GM12878 (cell line): ENCODE results near the gene PRKCE.

Experiments
- EZH2 ChIP-seq: IDR thresholded peaks from 2 replicates; pipeline ENCODE4 v1.6.1; 2012; ENCODE audit warnings: low read depth, mild to moderate bottlenecking, control low read depth, inconsistent platforms, low read length, borderline replicate concordance; ENCODE audit not compliant: control insufficient read depth
- RELA ChIP-seq: fragments of 450-650 bp; IDR thresholded peaks from 2 replicates; pipeline ENCODE4 v1.8.0; 2014; ENCODE audit warnings: borderline replicate concordance; ENCODE audit not compliant: partially characterized antibody

DNA sequence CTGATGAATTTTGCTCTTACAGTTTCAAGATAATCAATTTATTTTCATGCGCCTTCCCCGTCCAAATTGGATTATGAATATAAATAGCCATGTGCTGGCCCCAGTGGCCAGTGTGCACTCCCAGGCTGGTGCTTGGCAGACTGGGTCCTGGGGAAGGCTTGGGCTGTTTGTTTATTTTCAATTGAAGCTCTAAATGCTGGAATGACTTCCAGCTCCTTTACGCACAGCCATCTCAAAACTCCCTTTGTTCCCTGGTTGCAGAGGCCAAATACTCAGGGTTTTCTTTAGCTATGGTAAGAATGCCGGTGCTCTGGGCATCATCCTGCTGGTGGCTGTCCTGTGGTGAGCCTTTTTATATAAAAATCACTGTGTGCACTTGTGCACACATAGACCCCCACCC is 131.5 kb downstream of the PRKCE start:
- TF ChIP-seq RELA (no peak), EZH2 (no peak)
